ENCODE measurements around the gene GAREM1. TPM values are rescaled to one million over a fixed set of nuclear protein-coding genes. Genes with fewer than 3 reads are reported as not detected.

GAREM1 gene
- total RNA-seq, 1 donor from 2014 or later: 9.0 TPM

GRCh38 chr18:32358075-32358474 is 112.6 kb downstream of the GAREM1 start:
- Histone ChIP-seq H2AFZ (ENCODE audit: low read depth, low read length) (no peak overlapping the region), H3K9ac (ENCODE audit: low read length) (no peak overlapping the region), H3K9me3 (ENCODE audit: insufficient read depth, low read depth, low read length) (no peaks in the 10 kb centered on the region), H3K4me2 (ENCODE audit: low read length) (no peak overlapping the region), H3K4me1 (ENCODE audit: insufficient read depth, low read length) (peaks cover 8% of the 10 kb centered on the region), H3K4me3 (ENCODE audit: insufficient read depth, low read depth, low read length) (no peak overlapping the region), H3K36me3 (ENCODE audit: insufficient read depth, low read length) (no peaks in the 10 kb centered on the region), H3K79me2 (ENCODE audit: insufficient read depth, low read length) (no peaks in the 10 kb centered on the region), H3K27me3 (ENCODE audit: insufficient read depth, low read length) (no peaks in the 10 kb centered on the region), H4K20me1 (ENCODE audit: insufficient read depth, low read length) (no peaks in the 10 kb centered on the region), H3K27ac (ENCODE audit: low read depth, low read length) (no peak overlapping the region)
- H3K36me3 Mint-ChIP-seq (ENCODE audit: low read depth, unreplicated experiment): no peaks in the 10 kb centered on the region
- no peak overlapping the region for H3K4me3 Mint-ChIP-seq (ENCODE audit: unreplicated experiment)
- no peaks in the 10 kb centered on the region for H3K27me3 Mint-ChIP-seq (ENCODE audit: low read depth, unreplicated experiment)
- FAIRE-seq (no peak), DNase-seq (ENCODE audit: low read depth) (no peak)
- H3K27ac Mint-ChIP-seq (ENCODE audit: unreplicated experiment): no peak overlapping the region
- H3K9me3 Mint-ChIP-seq (ENCODE audit: unreplicated experiment): no peaks in the 10 kb centered on the region
- peaks cover 23% of the 10 kb centered on the region for H3K4me1 Mint-ChIP-seq (ENCODE audit: low read depth, unreplicated experiment)
- TF ChIP-seq EZH2 (IDR thresholded peaks at IDR 0.05; ENCODE audit: insufficient read depth, low read length) (no peak), CTCF (IDR thresholded peaks at IDR 0.05; ENCODE audit: insufficient read depth, low read depth, low read length) (no peak)

GRCh38 chr18:32355896-32356295 is 114.8 kb downstream of the GAREM1 start:
- peak overlapping the region; percentile 60 for H3K27ac Mint-ChIP-seq (ENCODE audit: unreplicated experiment)
- Histone ChIP-seq H3K79me2 (ENCODE audit: insufficient read depth, low read length) (no peaks in the 10 kb centered on the region), H3K4me1 (ENCODE audit: insufficient read depth, low read length) (peaks cover 14% of the 10 kb centered on the region), H3K9me3 (ENCODE audit: insufficient read depth, low read depth, low read length) (no peaks in the 10 kb centered on the region), H2AFZ (ENCODE audit: low read depth, low read length) (no peak overlapping the region), H3K27me3 (ENCODE audit: insufficient read depth, low read length) (no peaks in the 10 kb centered on the region), H3K4me2 (ENCODE audit: low read length) (peak overlapping the region; percentile 61), H3K9ac (ENCODE audit: low read length) (peak overlapping the region; percentile 31), H3K4me3 (ENCODE audit: insufficient read depth, low read depth, low read length) (peak overlapping the region; percentile 12), H3K27ac (ENCODE audit: low read depth, low read length) (peak overlapping the region; percentile 50), H3K36me3 (ENCODE audit: insufficient read depth, low read length) (no peaks in the 10 kb centered on the region), H4K20me1 (ENCODE audit: insufficient read depth, low read length) (no peaks in the 10 kb centered on the region)
- no peaks in the 10 kb centered on the region for H3K9me3 Mint-ChIP-seq (ENCODE audit: unreplicated experiment)
- no peak for TF ChIP-seq CTCF (IDR thresholded peaks at IDR 0.05; ENCODE audit: insufficient read depth, low read depth, low read length)
- no peak for TF ChIP-seq EZH2 (IDR thresholded peaks at IDR 0.05; ENCODE audit: insufficient read depth, low read length)
- H3K4me1 Mint-ChIP-seq (ENCODE audit: low read depth, unreplicated experiment): peaks cover 36% of the 10 kb centered on the region
- H3K36me3 Mint-ChIP-seq (ENCODE audit: low read depth, unreplicated experiment): no peaks in the 10 kb centered on the region
- H3K27me3 Mint-ChIP-seq (ENCODE audit: low read depth, unreplicated experiment): no peaks in the 10 kb centered on the region
- no peak for FAIRE-seq
- DNase-seq (ENCODE audit: low read depth): peak; percentile 79
- H3K4me3 Mint-ChIP-seq (ENCODE audit: unreplicated experiment): no peak overlapping the region

GRCh38 chr18:32354518-32354917 is 116.2 kb downstream of the GAREM1 start:
- H3K9ac ChIP-seq (ENCODE audit: low read length): no peak overlapping the region
- peaks cover 27% of the 10 kb centered on the region for H3K4me1 ChIP-seq (ENCODE audit: insufficient read depth, low read length)
- Mint-ChIP-seq H3K9me3 (ENCODE audit: unreplicated experiment) (no peaks in the 10 kb centered on the region), H3K27ac (ENCODE audit: unreplicated experiment) (peak overlapping the region; percentile 85), H3K4me3 (ENCODE audit: unreplicated experiment) (no peak overlapping the region), H3K4me1 (ENCODE audit: low read depth, unreplicated experiment) (peaks cover 41% of the 10 kb centered on the region), H3K27me3 (ENCODE audit: low read depth, unreplicated experiment) (no peaks in the 10 kb centered on the region), H3K36me3 (ENCODE audit: low read depth, unreplicated experiment) (no peaks in the 10 kb centered on the region)
- DNase-seq (ENCODE audit: low read depth) (no peak), FAIRE-seq (no peak)
- H3K4me2 ChIP-seq (ENCODE audit: low read length): no peak overlapping the region
- H3K36me3 ChIP-seq (ENCODE audit: insufficient read depth, low read length): no peaks in the 10 kb centered on the region
- TF ChIP-seq EZH2 (IDR thresholded peaks at IDR 0.05; ENCODE audit: insufficient read depth, low read length): no peak
- no peak for TF ChIP-seq CTCF (IDR thresholded peaks at IDR 0.05; ENCODE audit: insufficient read depth, low read depth, low read length)
- no peak overlapping the region for H3K27ac ChIP-seq (ENCODE audit: low read depth, low read length)
- no peak overlapping the region for H3K4me3 ChIP-seq (ENCODE audit: insufficient read depth, low read depth, low read length)
- no peaks in the 10 kb centered on the region for H3K79me2 ChIP-seq (ENCODE audit: insufficient read depth, low read length)
- H4K20me1 ChIP-seq (ENCODE audit: insufficient read depth, low read length): no peaks in the 10 kb centered on the region
- H3K27me3 ChIP-seq (ENCODE audit: insufficient read depth, low read length): no peaks in the 10 kb centered on the region
- H3K9me3 ChIP-seq (ENCODE audit: insufficient read depth, low read depth, low read length): no peaks in the 10 kb centered on the region
- H2AFZ ChIP-seq (ENCODE audit: low read depth, low read length): no peak overlapping the region

All from astrocyte (in vitro differentiated cells and primary cell).